Ovary (tissue), 9 donors: ENCODE results near the gene MAP4. TPM values are rescaled to one million over a fixed set of nuclear protein-coding genes. Genes with fewer than 3 reads are reported as not detected.
"Not testable (repeated sequence)": the region's sequence is repeated elsewhere in the genome, so short reads cannot be mapped to it uniquely, and the experiment has no call there.

Source experiments
- DNase-seq, 5 donors: peaks; one replicate each; pipeline ENCODE4 v3.0.0-alpha.2; 2019 to 2020
- H3K27ac ChIP-seq, 2 donors: fragments of 200-600 bp; one replicate each; pipeline versions ENCODE4 v1.5.1 to v1.8.0; 2019 to 2022
- H3K27me3 ChIP-seq: fragments of 200-600 bp; one replicate; pipeline ENCODE4 v1.8.0; 2022
- H3K36me3 ChIP-seq: fragments of 200-600 bp; sonication (generic); one replicate; pipeline ENCODE4 v1.5.1; 2019
- H3K4me1 ChIP-seq: one replicate; pipeline ENCODE4 v1.8.1; 2013; ENCODE audit warnings: mild to moderate bottlenecking, moderate library complexity; ENCODE audit not compliant: insufficient read depth
- H3K4me3 ChIP-seq: fragments of 200-600 bp; sonication (generic); one replicate; pipeline ENCODE4 v1.5.1; 2017
- H3K9me3 ChIP-seq, 2 donors: fragments of 200-600 bp in 1 of 2; sonication (generic) in 1 of 2; one replicate each; pipeline versions ENCODE4 v1.5.1 to v1.8.1; 2013 to 2019; ENCODE audit warnings: mild to moderate bottlenecking in 1 of 2, moderate library complexity in 1 of 2
- CTCF ChIP-seq, 3 donors: fragments of 450-650 bp in 2 of 3; fragments of 200-600 bp in 1 of 3; IDR thresholded peaks; one replicate each; pipeline versions ENCODE4 v1.5.1 to v1.8.0; 2016 to 2022; ENCODE audit warnings: antibody characterized with exemption in 3 of 3, mild to moderate bottlenecking in 1 of 3
- EP300 ChIP-seq: sonication (generic); formaldehyde crosslinking; IDR thresholded peaks from one replicate; pipeline ENCODE4 v1.6.1; 2017; ENCODE audit warnings: antibody characterized with exemption
- POLR2A ChIP-seq: fragments of 450-650 bp; IDR thresholded peaks from one replicate; pipeline ENCODE4 v1.6.1; 2017; ENCODE audit warnings: antibody characterized with exemption, mild to moderate bottlenecking, moderate library complexity
- WGBS, 3 donors: extraction: QIAGEN DNeasy Blood & Tissue Kit in 1 of 3; methylation state at CpG; one replicate each; pipeline versions ENCODE4 v1.1.5 to v1.1.7; 2013 to 2017; 5-methylcytosine and 5-hydroxymethylcytosine counted together
- intact Hi-C, 4 donors: fragments of 100-400 bp; cut with DNase I; formaldehyde crosslinking; loops; one replicate each; pipeline versions ENCODE4 v1.11.0 to v1.15.1; 2022 to 2023
- polyA plus RNA-seq, 2 donors: library from polyadenylated mRNA; stranded (reverse); fragments of 200-250 nt in 1 of 2; fragments of 350-450 nt in 1 of 2; fragmentation: Illumina TruSeq in 1 of 2; extraction: RNeasy Lipid Tissue Mini Kit (QIAGEN cat#74804) in 1 of 2; gene quantifications; one replicate each; pipeline ENCODE4 v1.2.3, GENCODE V29; 2013 to 2014
- total RNA-seq, 7 donors: library from RNA; depleted of rRNA in 2 of 7; stranded (reverse); fragments of >200 nt in 2 of 7; fragmentation: NEBNext Ultra II Directional in 3 of 7; extraction: Animal tissue kit (Norgen Biotek cat#: 25700) in 3 of 7; gene quantifications; one replicate each; pipeline versions ENCODE4 v1.1.0 to v1.2.4, GENCODE V29; 2016 to 2023
- donor health status: DM: no; HTN: no; CAD: no; lungs with moderate emphysema.
- donor health status: DM: no; HTN: no; CAD: no.
- donor health status: Bipolar disorder and iron deficiency.
- donor health status: DM: yes; HTN: yes; CAD: no.
- donor health status: DM: no; HTN: no; CAD: no.
- donor health status: DM: yes; HTN: yes; CAD: no.

MAP4 gene
- total and polyA plus RNA-seq, 9 donors, result 64.9 to 271 (median 196) TPM

DNA sequence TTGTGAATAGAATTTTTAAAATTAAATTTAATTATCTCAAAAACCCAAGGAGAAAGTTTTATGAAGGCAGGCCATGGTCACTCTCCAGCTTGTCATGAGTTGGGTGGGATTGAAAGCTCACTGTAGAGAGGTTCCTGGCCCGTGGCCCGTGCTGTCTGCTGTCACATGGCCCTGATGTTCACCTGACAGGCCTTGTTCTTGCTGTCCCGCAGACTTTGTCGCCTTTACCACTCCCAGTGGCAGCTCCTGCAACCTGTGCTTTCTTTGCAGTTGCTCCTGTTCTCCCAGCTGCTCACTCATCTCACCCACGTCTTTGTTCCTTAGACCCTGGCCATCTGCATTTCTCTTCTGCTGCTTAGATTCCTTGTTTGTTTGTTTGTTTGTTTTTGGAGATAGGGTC is 177.7 kb downstream of the MAP4 start:
- DNase-seq, result no peak
- Histone ChIP-seq H3K27ac (no peak overlapping the region), H3K4me3 (no peak overlapping the region), H3K36me3 (no peaks in the 10 kb centered on the region), H3K4me1 (no peaks in the 10 kb centered on the region), H3K27me3 (no peaks in the 10 kb centered on the region), H3K9me3 (no peaks in the 10 kb centered on the region)
- TF ChIP-seq EP300, result no peak
- no peak for TF ChIP-seq POLR2A
- TF ChIP-seq CTCF (IDR thresholded peaks at IDR 0.05), result no peak
- WGBS, 3 donors, result 89 to 94% (median 90%) methylated on average over 5 of the region's 5 CpGs
- intact Hi-C loops, result loop anchor here in 3 of 4 donors (5.0 to 10.0 kb wide), 2 partner anchors 146 to 314 kb away; no protein-coding TSS in a partner anchor

- Histone ChIP-seq H3K27me3 (no peaks in the 10 kb centered on the region), H3K27ac (no peak overlapping the region), H3K9me3 (no peaks in the 10 kb centered on the region), H3K4me3 (no peak overlapping the region), H3K4me1 (no peaks in the 10 kb centered on the region), H3K36me3 (no peaks in the 10 kb centered on the region)
- TF ChIP-seq EP300 (no peak), CTCF (IDR thresholded peaks at IDR 0.05) (no peak), POLR2A (no peak)
- WGBS, 3 donors, result 73 to 80% (median 75%) methylated on average over 7 of the region's 7 CpGs
- intact Hi-C loops, result loop anchor here in 3 of 4 donors (5.0 to 10.0 kb wide), 2 partner anchors 148 to 315 kb away; no protein-coding TSS in a partner anchor
- DNase-seq, result no peak
Measured at GRCh38 chr3:47836986-47837385, 179.2 kb downstream of the MAP4 start.

- intact Hi-C loops, result loop anchor here in 3 of 4 donors (5.0 to 10.0 kb wide), 3 partner anchors 163 to 328 kb away; no protein-coding TSS in a partner anchor
- WGBS, 3 donors, result 92 to 95% (median 92%) methylated on average over 9 of the region's 9 CpGs
- not testable (repeated sequence) for H3K9me3 ChIP-seq, H3K27me3 ChIP-seq, H3K4me1 ChIP-seq, DNase-seq, H3K36me3 ChIP-seq, H3K27ac ChIP-seq, H3K4me3 ChIP-seq
Measured at GRCh38 chr3:47829482-47829881, 186.7 kb downstream of the MAP4 start.

DNA sequence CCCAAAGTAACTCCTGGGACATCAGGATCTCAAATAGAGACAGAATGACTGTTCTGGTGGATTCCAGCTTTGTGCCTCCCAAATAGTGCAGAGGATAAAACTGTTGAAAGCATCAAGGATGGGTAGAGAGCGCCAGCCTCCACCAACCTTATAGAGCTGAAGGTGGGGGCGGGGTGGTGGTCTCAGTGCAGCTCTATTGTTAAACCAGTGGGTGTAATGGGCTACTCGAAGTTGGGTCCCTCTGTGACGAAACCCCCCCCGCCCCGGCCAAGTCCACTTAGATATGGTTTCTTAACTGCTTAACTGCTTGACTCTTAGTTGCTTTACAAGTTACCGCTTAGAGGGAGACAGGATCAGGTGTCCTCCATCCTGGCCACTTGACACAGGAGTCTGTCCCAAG is 190.6 kb downstream of the MAP4 start:
- Histone ChIP-seq H3K27ac (peak overlapping the region; percentile 73 to 84), H3K4me3 (peak overlapping the region; percentile 98), H3K9me3 (no peaks in the 10 kb centered on the region), H3K27me3 (no peaks in the 10 kb centered on the region), H3K4me1 (peaks cover 2% of the 10 kb centered on the region), H3K36me3 (no peaks in the 10 kb centered on the region)
- TF ChIP-seq POLR2A (no peak), CTCF (IDR thresholded peaks at IDR 0.05) (no peak), EP300 (no peak)
- intact Hi-C loops, result loop anchor here in 3 of 4 donors (5.0 to 10.0 kb wide), 3 partner anchors 167 to 332 kb away; no protein-coding TSS in a partner anchor
- DNase-seq, result no peak
- WGBS, 3 donors, result 17 to 25% (median 24%) methylated on average over 7 of the region's 7 CpGs
